ENCODE data around the gene SERPINB4. TPM values are rescaled to one million over a fixed set of nuclear protein-coding genes. Genes with fewer than 3 reads are reported as not detected.
"Not testable (repeated sequence)": the region's sequence is repeated elsewhere in the genome, so short reads cannot be mapped to it uniquely, and the experiment has no call there.

The SERPINB4 gene
- total RNA-seq, 1 donor from 2014 or later, result not detected

GRCh38 chr18:63681449-63682340 lies 37.6 kb upstream of the SERPINB4 start:
- Histone ChIP-seq H3K4me3 (ENCODE audit: low read depth, low read length) (no peak overlapping the region), H3K27me3 (ENCODE audit: control insufficient read depth, insufficient read depth, low read length) (no peaks in the 10 kb centered on the region), H3K36me3 (ENCODE audit: control insufficient read depth, insufficient read depth, low read length) (no peaks in the 10 kb centered on the region)
- no peak for DNase-seq (ENCODE audit: low read depth)
- no peak for TF ChIP-seq CTCF (IDR thresholded peaks at IDR 0.05; ENCODE audit: insufficient read depth, low read length, poor library complexity, severe bottlenecking)

GRCh38 chr18:63679820-63680606 lies 36.0 kb upstream of the SERPINB4 start:
- no peak overlapping the region for H3K4me3 ChIP-seq (ENCODE audit: low read depth, low read length)
- DNase-seq (ENCODE audit: low read depth), result no peak
- TF ChIP-seq CTCF (IDR thresholded peaks at IDR 0.05; ENCODE audit: insufficient read depth, low read length, poor library complexity, severe bottlenecking), result no peak

GRCh38 chr18:63677500-63678225 lies 33.6 kb upstream of the SERPINB4 start:
- no peak overlapping the region for H3K4me3 ChIP-seq (ENCODE audit: low read depth, low read length)
- no peaks in the 10 kb centered on the region for H3K36me3 ChIP-seq (ENCODE audit: control insufficient read depth, insufficient read depth, low read length)
- H3K27me3 ChIP-seq (ENCODE audit: control insufficient read depth, insufficient read depth, low read length), result no peaks in the 10 kb centered on the region
- no peak for DNase-seq (ENCODE audit: low read depth)
- no peak for TF ChIP-seq CTCF (IDR thresholded peaks at IDR 0.05; ENCODE audit: insufficient read depth, low read length, poor library complexity, severe bottlenecking)

More at GRCh38 chr18:63679820-63680606, 36.0 kb upstream of the SERPINB4 start:
- Histone ChIP-seq H3K27me3 (ENCODE audit: control insufficient read depth, insufficient read depth, low read length) (no peaks in the 10 kb centered on the region), H3K36me3 (ENCODE audit: control insufficient read depth, insufficient read depth, low read length) (no peaks in the 10 kb centered on the region)

GRCh38 chr18:63676526-63677323 lies 32.7 kb upstream of the SERPINB4 start:
- H3K27me3 ChIP-seq (ENCODE audit: control insufficient read depth, insufficient read depth, low read length), result no peaks in the 10 kb centered on the region
- no peak for DNase-seq (ENCODE audit: low read depth)
- H3K4me3 ChIP-seq (ENCODE audit: low read depth, low read length), result no peak overlapping the region
- no peaks in the 10 kb centered on the region for H3K36me3 ChIP-seq (ENCODE audit: control insufficient read depth, insufficient read depth, low read length)
- TF ChIP-seq CTCF (IDR thresholded peaks at IDR 0.05; ENCODE audit: insufficient read depth, low read length, poor library complexity, severe bottlenecking), result peak; percentile 45

GRCh38 chr18:63664571-63664970 lies 20.5 kb upstream of the SERPINB4 start:
- Histone ChIP-seq H3K27me3 (ENCODE audit: control insufficient read depth, insufficient read depth, low read length) (no peaks in the 10 kb centered on the region), H3K4me3 (ENCODE audit: low read depth, low read length) (no peak overlapping the region), H3K36me3 (ENCODE audit: control insufficient read depth, insufficient read depth, low read length) (no peaks in the 10 kb centered on the region)
- DNase-seq (ENCODE audit: low read depth), result no peak
- TF ChIP-seq CTCF (IDR thresholded peaks at IDR 0.05; ENCODE audit: insufficient read depth, low read length, poor library complexity, severe bottlenecking), result no peak

- DNase-seq (ENCODE audit: low read depth); H3K36me3 ChIP-seq (ENCODE audit: control insufficient read depth, insufficient read depth, low read length); H3K27me3 ChIP-seq (ENCODE audit: control insufficient read depth, insufficient read depth, low read length); H3K4me3 ChIP-seq (ENCODE audit: low read depth, low read length): not testable (repeated sequence)
Measured at GRCh38 chr18:63661750-63662149, 17.7 kb upstream of the SERPINB4 start, which contains the start of gene SERPINB3. Gene SERPINB3, minus strand, starts transcription at chr18:63661893. Its CDS starts 677 bp downstream, at chr18:63661216.

GRCh38 chr18:63658920-63659319 lies 14.9 kb upstream of the SERPINB4 start:
- not testable (repeated sequence) for H3K36me3 ChIP-seq (ENCODE audit: control insufficient read depth, insufficient read depth, low read length); H3K4me3 ChIP-seq (ENCODE audit: low read depth, low read length); DNase-seq (ENCODE audit: low read depth); H3K27me3 ChIP-seq (ENCODE audit: control insufficient read depth, insufficient read depth, low read length)

GRCh38 chr18:63650271-63650670 lies 6.2 kb upstream of the SERPINB4 start:
- H3K4me3 ChIP-seq (ENCODE audit: low read depth, low read length); DNase-seq (ENCODE audit: low read depth); H3K36me3 ChIP-seq (ENCODE audit: control insufficient read depth, insufficient read depth, low read length); H3K27me3 ChIP-seq (ENCODE audit: control insufficient read depth, insufficient read depth, low read length): not testable (repeated sequence)

Data from kidney epithelial cell (primary cell).